Neural cell (in vitro differentiated cells): ENCODE results near the gene ARSA. TPM values are rescaled to one million over a fixed set of nuclear protein-coding genes. Genes with fewer than 3 reads are reported as not detected.
"Not testable (repeated sequence)": the region's sequence is repeated elsewhere in the genome, so short reads cannot be mapped to it uniquely, and the experiment has no call there.

Experiments used
- H2AFZ ChIP-seq: fragments of 200-600, 300-800 bp; sonication (generic), shearing (Covaris generic); 2 replicates; pipeline ENCODE4 v1.6.0; 2014; ENCODE audit warnings: low read depth, mild to moderate bottlenecking, antibody characterized with exemption, low read length, moderate library complexity
- H3F3A ChIP-seq: fragments of 200-600 bp; shearing (Covaris generic); 2 replicates; pipeline ENCODE4 v1.6.1; 2016; ENCODE audit warnings: mild to moderate bottlenecking, moderate library complexity, mixed read lengths, antibody characterized with exemption, low read length; ENCODE audit not compliant: insufficient read depth, poor library complexity, severe bottlenecking
- H3K27ac ChIP-seq: fragments of 200-600, 300-800 bp; sonication (generic), shearing (Covaris generic); 2 replicates; pipeline ENCODE4 v1.5.1; 2014; ENCODE audit warnings: mild to moderate bottlenecking, low read length, moderate library complexity
- H3K27me3 ChIP-seq: fragments of 300-800, 200-600 bp; sonication (generic), shearing (Covaris generic); 2 replicates; pipeline ENCODE4 v1.6.0; 2014; ENCODE audit warnings: mild to moderate bottlenecking, low read depth, low read length, moderate library complexity; ENCODE audit not compliant: insufficient read depth
- H3K36me3 ChIP-seq: fragments of 300-800, 200-600 bp; sonication (generic), shearing (Covaris generic); 2 replicates; pipeline ENCODE4 v1.5.1; 2014; ENCODE audit warnings: mild to moderate bottlenecking, antibody characterized with exemption, low read length, moderate library complexity; ENCODE audit not compliant: insufficient read depth
- H3K4me2 ChIP-seq: fragments of 300-800, 200-600 bp; sonication (generic), shearing (Covaris generic); 2 replicates; pipeline ENCODE4 v1.6.0; 2014; ENCODE audit warnings: mild to moderate bottlenecking, low read length
- H3K4me3 ChIP-seq: fragments of 300-800, 200-600 bp; sonication (generic), shearing (Covaris generic); 2 replicates; pipeline ENCODE4 v1.5.1; 2014; ENCODE audit warnings: mild to moderate bottlenecking, low read length, moderate library complexity
- H3K79me2 ChIP-seq: fragments of 200-600 bp; shearing (Covaris generic); replicated peaks from 2 replicates; pipeline ENCODE4 v1.6.0; 2014; ENCODE audit warnings: mild to moderate bottlenecking, low read length, moderate library complexity; ENCODE audit not compliant: insufficient read depth
- H3K9ac ChIP-seq: fragments of 300-800, 200-600 bp; sonication (generic), shearing (Covaris generic); 2 replicates; pipeline ENCODE4 v1.6.1; 2016; ENCODE audit warnings: mild to moderate bottlenecking, low read length, mixed read lengths
- H3K9me2 ChIP-seq: fragments of 200-600 bp; shearing (Covaris generic); 2 replicates; pipeline ENCODE4 v1.6.1; 2016; ENCODE audit warnings: mild to moderate bottlenecking, low read length, mixed read lengths; ENCODE audit not compliant: insufficient read depth
- H3K9me3 ChIP-seq: fragments of 200-600, 300-800 bp; sonication (generic), shearing (Covaris generic); 2 replicates; pipeline ENCODE4 v1.6.1; 2016; ENCODE audit warnings: mild to moderate bottlenecking, mixed run types, low read length, moderate library complexity, mixed read lengths
- H4K20me1 ChIP-seq: fragments of 200-600 bp; shearing (Covaris generic); 2 replicates; pipeline ENCODE4 v1.6.1; 2016; ENCODE audit warnings: mild to moderate bottlenecking, mixed run types; ENCODE audit not compliant: insufficient read depth
- CTCF ChIP-seq: fragments of 450-650 bp; IDR thresholded peaks from 2 replicates; pipeline ENCODE4 v1.5.1; 2014; ENCODE audit warnings: antibody characterized with exemption, mild to moderate bottlenecking, moderate library complexity; ENCODE audit not compliant: poor library complexity, severe bottlenecking
- EP300 ChIP-seq: fragments of 450-650 bp; conservative IDR thresholded peaks from 2 replicates; pipeline ENCODE4 v1.6.1; 2014; ENCODE audit warnings: antibody characterized with exemption, mild to moderate bottlenecking, moderate library complexity; ENCODE audit not compliant: poor library complexity, severe bottlenecking
- EZH2 ChIP-seq: fragments of 200-600, 300-800 bp; shearing (Covaris generic), sonication (generic); IDR thresholded peaks from 2 replicates; pipeline ENCODE4 v1.6.1; 2014; ENCODE audit warnings: antibody characterized with exemption, low read length, borderline replicate concordance, mild to moderate bottlenecking; ENCODE audit not compliant: insufficient read depth, poor library complexity, severe bottlenecking
- MXI1 ChIP-seq: fragments of 450-650 bp; conservative IDR thresholded peaks from 2 replicates; pipeline ENCODE4 v1.6.1; 2014; ENCODE audit warnings: antibody characterized with exemption, mild to moderate bottlenecking; ENCODE audit not compliant: poor library complexity, severe bottlenecking
- POLR2AphosphoS5 ChIP-seq: IDR thresholded peaks from 2 replicates; pipeline ENCODE4 v1.6.1; 2012
- RAD21 ChIP-seq: fragments of 450-650 bp; conservative IDR thresholded peaks from 2 replicates; pipeline ENCODE4 v1.6.1; 2014; ENCODE audit warnings: antibody characterized with exemption, mild to moderate bottlenecking, moderate library complexity
- REST ChIP-seq: IDR thresholded peaks from 2 replicates; pipeline ENCODE4 v1.6.1; 2012; ENCODE audit warnings: borderline replicate concordance
- SMC3 ChIP-seq: fragments of 450-650 bp; conservative IDR thresholded peaks from 2 replicates; pipeline ENCODE4 v1.6.1; 2014; ENCODE audit warnings: antibody characterized with exemption, mild to moderate bottlenecking, moderate library complexity; ENCODE audit not compliant: poor library complexity
- TAF1 ChIP-seq: IDR thresholded peaks from 2 replicates; pipeline ENCODE4 v1.6.1; 2012; ENCODE audit warnings: low read depth
- polyA plus RNA-seq: library from polyadenylated mRNA; depleted of rRNA; stranded (reverse); fragments of >200 nt; gene quantifications from 2 replicates; pipeline ENCODE4 v1.2.3, GENCODE V29; 2014

Gene ARSA
- polyA plus RNA-seq, 1 donor from 2014 or later = 32.5 TPM

DNA sequence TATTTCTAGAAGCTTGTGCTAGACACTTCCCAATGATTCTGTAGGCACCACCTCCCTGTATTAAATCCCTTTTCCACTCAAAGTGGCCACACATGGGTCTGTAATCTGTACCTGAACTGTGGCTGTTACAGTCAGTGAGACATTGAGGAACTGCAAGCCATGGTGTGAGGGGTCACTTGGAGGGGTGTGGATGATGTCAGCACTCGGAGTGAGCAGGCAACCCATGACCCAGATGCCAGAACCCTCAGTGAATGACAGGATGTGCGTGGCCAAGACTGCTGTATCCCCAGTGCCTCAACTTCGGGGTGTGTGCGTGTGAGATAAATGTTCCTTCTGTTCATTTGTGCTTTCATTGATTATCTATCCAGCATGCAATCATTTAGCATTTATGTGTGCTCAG is 30.0 kb upstream of the ARSA start:
- no peaks in the 10 kb centered on the region for H3F3A ChIP-seq
- H3K36me3 ChIP-seq = no peaks in the 10 kb centered on the region
- no peak overlapping the region for H3K27ac ChIP-seq
- H4K20me1 ChIP-seq = no peaks in the 10 kb centered on the region
- no peak overlapping the region for H3K4me2 ChIP-seq
- H3K27me3 ChIP-seq = no peaks in the 10 kb centered on the region
- no peak overlapping the region for H2AFZ ChIP-seq
- no peaks in the 10 kb centered on the region for H3K79me2 ChIP-seq
- TF ChIP-seq TAF1 (no peak), MXI1 (no peak), EP300 (no peak), EZH2 (no peak), POLR2AphosphoS5 (no peak), CTCF (no peak), RAD21 (no peak), SMC3 (no peak), REST (no peak)
- no peak overlapping the region for H3K4me3 ChIP-seq
- H3K9me2 ChIP-seq = no peaks in the 10 kb centered on the region
- no peaks in the 10 kb centered on the region for H3K9me3 ChIP-seq
- no peak overlapping the region for H3K9ac ChIP-seq

DNA sequence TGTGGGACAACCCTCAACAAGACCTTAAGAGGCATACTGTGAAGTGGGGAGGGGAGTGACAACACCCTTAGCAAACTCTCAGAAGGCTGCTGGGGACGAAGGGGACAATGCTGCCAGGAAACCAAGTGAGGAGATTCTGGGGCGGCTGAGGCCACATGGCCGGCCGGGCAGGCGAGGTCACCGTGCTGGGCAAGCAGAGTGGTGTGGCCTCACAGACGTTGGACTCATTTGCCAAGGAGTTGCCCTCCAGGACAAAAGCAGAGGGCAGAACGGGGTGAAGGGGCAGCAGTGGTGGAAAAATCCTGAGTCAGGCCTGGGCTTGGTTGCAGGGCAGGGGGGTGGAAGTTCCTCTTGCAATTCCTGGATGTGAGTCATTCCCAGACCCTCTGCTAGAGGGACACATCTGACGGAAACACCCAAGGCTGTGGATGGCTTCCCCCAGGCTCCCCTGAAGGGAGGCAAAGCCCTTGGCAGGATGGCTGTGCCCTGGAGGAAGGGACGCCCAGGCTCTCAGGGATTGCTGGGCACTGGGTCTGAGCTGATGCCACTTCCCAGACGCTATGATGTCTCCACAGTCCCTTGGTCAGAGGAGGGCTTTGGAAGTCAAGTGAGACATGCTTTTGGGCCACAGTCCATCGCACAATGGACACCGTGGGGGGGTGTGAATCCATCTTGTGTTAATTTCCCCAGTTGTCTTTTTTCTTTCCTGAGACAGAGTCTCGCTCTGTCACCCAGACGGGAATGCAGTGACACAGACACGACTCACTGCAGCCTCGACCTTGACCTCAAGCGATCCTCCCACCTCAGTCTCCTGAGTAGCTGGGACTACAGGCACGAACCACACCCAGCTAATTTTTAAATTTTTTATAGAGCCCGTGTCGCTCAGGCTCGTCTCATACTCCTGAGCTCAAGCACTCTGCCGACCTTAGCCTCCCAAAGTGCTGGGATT is 28.4 kb upstream of the ARSA start:
- Histone ChIP-seq H3K9ac (no peak overlapping the region), H3K9me3 (no peaks in the 10 kb centered on the region), H3K27me3 (no peaks in the 10 kb centered on the region), H3K27ac (no peak overlapping the region), H3K9me2 (no peaks in the 10 kb centered on the region), H3K4me2 (no peak overlapping the region), H2AFZ (no peak overlapping the region), H3K79me2 (no peaks in the 10 kb centered on the region), H4K20me1 (no peaks in the 10 kb centered on the region), H3K4me3 (no peak overlapping the region), H3K36me3 (no peaks in the 10 kb centered on the region), H3F3A (no peaks in the 10 kb centered on the region)
- no peak for TF ChIP-seq EP300
- TF ChIP-seq RAD21 = no peak
- no peak for TF ChIP-seq SMC3

DNA sequence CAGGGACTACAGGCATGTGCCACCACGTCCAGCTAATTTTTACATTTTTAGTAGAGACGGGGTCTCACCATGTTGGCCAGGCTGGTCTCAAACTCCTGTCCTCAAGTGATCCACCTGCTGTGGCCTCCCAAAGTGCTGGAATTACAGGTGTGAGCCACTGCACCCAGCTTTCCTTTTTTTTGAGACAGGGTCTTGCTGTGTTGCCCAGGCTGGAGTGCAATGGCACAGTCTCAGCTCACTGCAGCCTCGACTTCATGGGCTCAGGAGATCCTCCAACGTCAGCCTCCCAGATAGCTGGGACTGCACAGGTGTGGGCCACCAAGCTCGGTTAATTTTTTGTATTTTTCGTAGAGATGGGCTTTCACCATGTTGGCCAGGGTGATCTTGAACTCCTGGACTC is 26.7 kb upstream of the ARSA start:
- H4K20me1 ChIP-seq, H3K9me3 ChIP-seq, H2AFZ ChIP-seq, H3K79me2 ChIP-seq, H3K9me2 ChIP-seq, H3K9ac ChIP-seq, H3K4me3 ChIP-seq, H3K36me3 ChIP-seq, H3K4me2 ChIP-seq, H3K27me3 ChIP-seq, H3K27ac ChIP-seq, H3F3A ChIP-seq: not testable (repeated sequence)
